HL-60/S4 (cell line): ENCODE results near the gene CABP4.

Experiments
- in situ Hi-C: fragments of 300-500 bp; cut with MboI; formaldehyde crosslinking; loops from 2 replicates; pipeline ENCODE4 v1.14.3; 2022; ENCODE audit warnings: low sequenced_read_pairs

Gene CABP4

DNA sequence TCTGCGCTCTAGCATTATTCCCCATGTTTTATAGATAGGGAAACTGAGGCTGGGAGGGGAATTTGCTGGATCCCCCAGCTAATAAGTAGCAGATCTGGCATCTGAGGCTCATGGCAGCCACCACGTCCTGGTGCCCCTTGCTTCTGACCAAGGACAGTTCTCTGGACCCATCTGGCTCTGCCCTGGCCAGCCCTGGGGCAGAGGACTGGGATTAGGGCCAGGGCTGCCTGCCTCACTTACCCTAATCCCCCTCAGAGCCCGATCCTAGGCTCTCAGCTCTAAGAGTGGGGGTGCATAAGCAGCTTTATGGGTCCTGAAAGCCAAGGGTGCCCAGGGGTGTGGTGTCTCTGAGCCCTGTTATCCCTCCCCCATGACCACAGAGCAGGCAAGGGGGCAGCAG lies at the start of gene CABP4:
Gene CABP4 (plus strand): TSS at position 301 of the 400 bp plus-strand sequence. CDS start 70 bp downstream, at position 371.
- in situ Hi-C loops, result no loop called here

DNA sequence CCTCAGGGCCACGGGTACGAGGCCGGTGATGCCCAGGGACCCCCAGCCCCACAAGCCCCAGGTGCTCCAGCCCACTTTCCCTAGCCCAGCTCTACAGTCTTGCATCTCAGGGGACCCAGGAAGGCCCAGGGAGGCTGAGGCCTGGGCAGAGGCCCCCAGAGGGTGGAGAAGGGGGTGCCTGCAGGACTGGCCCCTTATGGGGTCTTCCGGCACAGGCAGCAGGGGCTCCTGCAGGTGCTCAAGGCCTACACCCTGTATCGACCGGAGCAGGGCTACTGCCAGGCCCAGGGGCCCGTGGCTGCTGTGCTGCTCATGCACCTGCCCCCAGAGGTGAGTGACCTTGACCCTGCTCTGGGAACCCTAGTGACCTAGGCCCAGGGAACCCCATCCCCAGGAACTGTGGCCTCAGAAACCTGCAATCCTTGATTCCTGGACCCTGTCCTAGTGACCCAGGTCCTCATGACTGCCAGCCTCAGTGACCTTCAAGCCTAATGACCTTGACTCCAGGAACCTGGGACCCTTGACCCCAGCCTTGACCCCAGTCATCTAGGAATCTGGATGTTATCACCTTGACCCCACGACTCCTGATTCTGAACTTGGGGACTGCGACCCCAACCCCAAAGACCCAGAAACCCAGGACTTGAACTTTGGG lies 49.3 kb upstream of the CABP4 start:
- in situ Hi-C loops, result no loop called here

DNA sequence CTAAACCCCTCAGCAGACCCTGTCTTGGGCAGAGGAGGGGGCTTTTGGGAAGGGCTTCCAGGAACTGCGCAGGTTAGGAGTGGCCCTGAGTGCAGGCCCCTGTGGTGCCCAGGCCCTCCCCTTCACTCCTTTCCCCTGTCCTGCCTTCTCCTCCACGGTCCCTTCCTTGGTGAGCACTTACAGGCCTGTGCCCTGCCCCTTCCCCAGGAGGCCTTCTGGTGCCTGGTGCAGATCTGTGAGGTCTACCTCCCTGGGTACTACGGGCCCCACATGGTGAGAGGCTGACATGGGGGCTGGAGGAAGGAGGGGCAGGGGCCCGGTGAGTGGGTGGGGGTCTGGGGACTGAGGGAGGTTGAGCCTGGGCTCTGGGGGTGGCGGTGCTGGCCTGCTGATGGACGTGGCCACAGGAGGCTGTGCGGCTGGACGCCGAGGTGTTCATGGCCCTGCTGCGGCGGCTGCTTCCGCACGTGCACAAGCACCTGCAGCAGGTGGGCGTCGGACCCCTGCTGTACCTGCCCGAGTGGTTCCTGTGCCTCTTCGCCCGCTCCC lies 48.7 kb upstream of the CABP4 start:
- in situ Hi-C loops, result no loop called here

DNA sequence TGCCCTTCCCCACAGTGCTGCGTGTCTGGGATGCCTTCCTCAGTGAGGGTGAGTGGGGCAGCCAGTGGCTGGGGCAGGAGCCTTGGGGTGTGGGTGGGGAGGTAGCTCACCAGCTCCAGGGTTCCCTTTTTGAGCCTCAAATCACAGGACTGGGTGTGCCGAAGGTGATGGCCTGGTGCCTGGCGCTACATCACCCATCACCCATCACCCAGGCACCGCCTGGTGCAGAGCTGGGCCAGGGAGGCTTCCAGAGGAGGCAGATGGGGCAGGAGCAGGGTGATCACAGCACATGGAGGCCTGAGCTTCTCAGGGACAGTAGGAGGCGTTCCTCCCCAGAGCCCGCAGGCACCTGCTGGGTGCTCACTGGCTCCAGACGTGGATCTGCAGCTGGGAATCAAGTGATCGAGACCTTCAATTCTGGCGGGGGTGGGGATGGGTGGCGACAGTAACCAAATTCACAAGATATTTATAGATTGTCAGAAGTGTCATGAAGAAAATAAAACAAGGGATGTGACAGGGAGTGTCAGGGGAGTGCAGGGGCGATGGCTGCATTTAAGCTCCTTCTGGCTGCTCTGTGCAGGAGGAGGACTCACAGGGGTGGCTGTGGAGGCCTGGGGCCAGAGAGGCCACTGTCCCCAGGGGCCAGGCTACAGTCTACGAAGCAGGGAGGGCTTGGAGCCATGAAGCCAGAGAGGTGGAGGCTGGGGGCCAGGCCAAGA lies 48.0 kb upstream of the CABP4 start:
- in situ Hi-C loops, result no loop called here

DNA sequence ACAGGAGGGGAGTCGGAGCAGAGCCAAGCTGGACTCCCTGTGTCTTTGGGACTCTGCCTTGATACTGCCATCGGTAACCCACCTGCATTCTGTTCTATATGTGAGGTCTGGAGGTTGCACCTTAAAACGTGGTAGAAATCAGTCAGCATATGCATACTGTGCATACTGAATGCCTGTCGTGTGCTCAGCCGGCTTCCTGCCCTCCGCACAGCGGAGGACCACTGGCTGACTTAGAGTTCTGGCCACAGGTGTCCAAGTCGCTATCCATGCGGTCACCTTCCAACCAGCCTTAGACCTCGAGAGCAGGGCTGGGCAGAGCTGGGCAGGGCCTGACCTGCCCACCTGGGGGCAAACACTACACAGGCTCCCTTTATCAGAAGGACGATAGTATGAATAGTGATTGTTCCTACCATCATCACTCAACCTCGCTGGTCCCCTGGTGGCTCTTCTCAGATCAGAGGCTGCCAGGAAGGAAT lies 47.4 kb upstream of the CABP4 start:
- in situ Hi-C loops, result no loop called here

GRCh38 chr11:67408437-67409200 lies 46.5 kb upstream of the CABP4 start:
- in situ Hi-C loops, result no loop called here

DNA sequence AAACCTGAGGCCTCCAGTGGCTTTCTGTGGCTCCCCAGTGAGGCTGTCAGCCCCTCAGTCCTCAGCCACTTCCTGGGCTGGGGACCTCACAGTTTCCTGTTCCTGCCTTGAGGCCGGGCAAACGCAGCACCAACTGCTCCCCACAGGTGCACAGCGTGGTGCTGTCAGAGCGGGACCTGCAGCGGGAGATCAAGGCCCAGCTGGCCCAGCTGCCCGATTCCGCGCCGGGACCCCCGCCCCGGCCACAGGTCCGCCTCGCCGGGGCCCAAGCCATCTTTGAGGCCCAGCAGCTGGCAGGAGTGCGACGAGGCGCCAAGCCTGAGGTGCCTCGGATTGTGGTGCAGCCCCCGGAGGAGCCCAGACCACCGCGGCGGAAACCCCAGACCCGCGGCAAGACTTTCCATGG lies 45.9 kb upstream of the CABP4 start:
- in situ Hi-C loops, result no loop called here

GRCh38 chr11:67409781-67410368 lies 45.3 kb upstream of the CABP4 start:
- in situ Hi-C loops, result no loop called here

- in situ Hi-C loops, result no loop called here
Measured at GRCh38 chr11:67410369-67410831, 44.8 kb upstream of the CABP4 start.

GRCh38 chr11:67410984-67411784 lies 44.0 kb upstream of the CABP4 start:
- in situ Hi-C loops, result no loop called here

DNA sequence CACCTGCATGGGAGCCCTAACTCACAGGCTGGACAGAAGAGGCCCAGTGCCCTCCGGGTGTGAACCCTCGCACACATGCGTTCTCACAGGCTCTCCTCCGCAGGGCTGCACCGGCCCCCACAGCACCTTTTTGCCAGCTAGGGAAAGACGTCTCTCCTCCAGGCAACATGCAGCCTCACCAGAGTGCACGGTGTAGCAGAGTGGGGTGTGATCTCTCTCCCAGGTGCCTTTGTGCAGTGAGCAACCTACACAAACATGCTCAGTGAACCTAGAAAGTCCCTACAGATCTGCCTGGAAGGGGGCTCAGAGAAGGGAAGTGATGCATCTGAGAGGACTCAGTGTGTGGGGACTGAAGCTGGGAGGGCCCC lies 43.4 kb upstream of the CABP4 start:
- in situ Hi-C loops, result no loop called here

- in situ Hi-C loops, result no loop called here
Measured at GRCh38 chr11:67412495-67413179, 42.5 kb upstream of the CABP4 start.

GRCh38 chr11:67413266-67413849 lies 41.8 kb upstream of the CABP4 start:
- in situ Hi-C loops, result no loop called here

- in situ Hi-C loops, result no loop called here
Measured at GRCh38 chr11:67415501-67416304, 39.5 kb upstream of the CABP4 start, which contains the start of gene CARNS1. CARNS1 (plus strand) TSS chr11:67415678; CDS start chr11:67416200, 522 bp downstream.

DNA sequence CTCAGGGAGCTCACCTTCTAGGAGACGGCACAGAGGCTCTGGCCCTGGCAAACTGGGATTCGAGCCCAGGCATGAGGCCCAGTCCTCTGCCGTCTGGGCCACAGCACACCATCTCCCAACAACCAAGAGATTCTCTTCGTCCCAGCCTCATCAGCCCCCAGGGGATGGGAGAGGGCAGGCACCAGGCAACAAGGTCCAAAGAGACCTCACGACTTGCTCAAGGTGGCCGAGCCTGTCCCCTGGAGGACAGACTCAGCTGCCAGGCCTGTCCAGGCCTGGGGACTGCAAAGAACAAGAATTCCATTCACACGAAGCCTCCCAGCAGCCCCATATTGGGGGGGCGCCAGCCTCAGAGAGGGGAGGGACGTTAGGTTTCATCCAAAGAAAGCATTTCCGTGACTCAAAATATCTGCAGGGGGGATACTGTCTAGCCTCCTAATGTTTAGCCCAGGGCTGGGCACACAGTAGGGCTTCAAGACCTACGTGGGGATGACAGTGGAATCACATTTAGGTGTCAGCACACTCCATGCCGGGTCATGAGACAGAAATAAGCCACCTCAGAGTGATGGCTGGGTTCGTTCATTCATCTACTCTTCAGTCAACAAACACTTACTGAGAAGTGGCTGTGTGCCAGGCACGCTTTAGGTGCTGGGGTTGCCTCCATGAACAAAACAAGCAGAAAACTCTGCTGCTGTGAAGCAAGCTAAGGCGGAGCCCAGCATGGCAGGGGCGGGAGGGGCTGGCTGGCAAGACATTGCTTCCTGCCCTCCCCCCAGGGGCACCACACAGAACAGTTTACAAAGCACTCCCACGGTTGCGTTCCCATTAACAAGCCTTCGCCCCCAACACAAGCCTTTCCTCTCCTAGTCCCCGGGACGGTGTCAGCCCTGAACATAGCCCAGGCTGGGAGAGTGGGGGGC lies 38.5 kb upstream of the CABP4 start:
- in situ Hi-C loops, result no loop called here

- in situ Hi-C loops, result no loop called here
Measured at GRCh38 chr11:67417425-67417824, 37.7 kb upstream of the CABP4 start.
